Liver (tissue), 9 donors: ENCODE data around the gene OR2T4. TPM values are rescaled to one million over a fixed set of nuclear protein-coding genes. Genes with fewer than 3 reads are reported as not detected.

Experiments used
- DNase-seq: peaks from one replicate; pipeline ENCODE4 v3.0.0-alpha.2; 2017; ENCODE audit warnings: low spot score
- H3K27ac ChIP-seq, 2 donors: one replicate each; pipeline ENCODE4 v1.7.0; 2013; ENCODE audit warnings: inconsistent platforms in 2 of 2, low read length in 2 of 2, control low read depth in 1 of 2, low read depth in 1 of 2, mild to moderate bottlenecking in 1 of 2
- H3K27me3 ChIP-seq, 4 donors: one replicate each; pipeline versions ENCODE4 v1.6.1 to v1.7.0; 2013; ENCODE audit warnings: low read length in 3 of 4, inconsistent platforms in 1 of 4, mild to moderate bottlenecking in 1 of 4, moderate library complexity in 1 of 4; ENCODE audit not compliant: control insufficient read depth in 4 of 4, insufficient read depth in 4 of 4
- H3K36me3 ChIP-seq, 4 donors: one replicate each; pipeline versions ENCODE4 v1.6.1 to v1.7.0; 2013; ENCODE audit warnings: low read length in 3 of 4, mild to moderate bottlenecking in 3 of 4, low read depth in 1 of 4, moderate library complexity in 1 of 4; ENCODE audit not compliant: control insufficient read depth in 4 of 4, insufficient read depth in 3 of 4
- H3K4me1 ChIP-seq, 4 donors: one replicate each; pipeline versions ENCODE4 v1.6.1 to v1.7.0; 2013; ENCODE audit warnings: low read length in 3 of 4, mild to moderate bottlenecking in 3 of 4, moderate library complexity in 1 of 4; ENCODE audit not compliant: control insufficient read depth in 4 of 4, insufficient read depth in 4 of 4
- H3K4me3 ChIP-seq, 3 donors: one replicate each; pipeline versions ENCODE4 v1.6.1 to v1.7.0; 2013; ENCODE audit warnings: low read length in 3 of 3, control low read depth in 1 of 3, low read depth in 1 of 3, mild to moderate bottlenecking in 1 of 3
- H3K9ac ChIP-seq, 2 donors: one replicate each; pipeline ENCODE4 v1.7.0; 2013; ENCODE audit warnings: low read length in 2 of 2, mild to moderate bottlenecking in 2 of 2, moderate library complexity in 2 of 2, control low read depth in 1 of 2, low read depth in 1 of 2
- H3K9me3 ChIP-seq, 4 donors: one replicate each; pipeline versions ENCODE4 v1.6.1 to v1.7.0; 2013; ENCODE audit warnings: low read length in 3 of 4; ENCODE audit not compliant: control insufficient read depth in 4 of 4
- CTCF ChIP-seq: fragments of 150-350 bp; IDR thresholded peaks from 2 replicates; pipeline ENCODE4 v1.5.1; 2017; ENCODE audit warnings: improper control_type of control experiment, low read depth, low read length; ENCODE audit not compliant: missing input control
- EGR1 ChIP-seq, 2 donors: IDR thresholded peaks; 2 replicates each; pipeline ENCODE4 v1.6.1; 2016 to 2018; ENCODE audit warnings: antibody characterized with exemption in 2 of 2, low read depth in 2 of 2
- FOXA1 ChIP-seq: IDR thresholded peaks from 2 replicates; pipeline ENCODE4 v1.6.1; 2016; ENCODE audit warnings: antibody characterized with exemption
- GABPA ChIP-seq, 2 donors: IDR thresholded peaks in 1 of 2; conservative IDR thresholded peaks in 1 of 2; 2 replicates each; pipeline ENCODE4 v1.6.1; 2016; ENCODE audit warnings: antibody characterized with exemption in 2 of 2, mild to moderate bottlenecking in 1 of 2, moderate library complexity in 1 of 2
- HNF4A ChIP-seq, 2 donors: conservative IDR thresholded peaks; 2 replicates each; pipeline ENCODE4 v1.6.1; 2016; ENCODE audit warnings: antibody characterized with exemption in 2 of 2, mild to moderate bottlenecking in 2 of 2
- JUND ChIP-seq, 2 donors: IDR thresholded peaks; 2 replicates each; pipeline ENCODE4 v1.6.1; 2016; ENCODE audit warnings: antibody characterized with exemption in 2 of 2
- MAX ChIP-seq: IDR thresholded peaks from 2 replicates; pipeline ENCODE4 v1.6.1; 2016; ENCODE audit warnings: antibody characterized with exemption
- NR2F2 ChIP-seq: IDR thresholded peaks from 2 replicates; pipeline ENCODE4 v1.6.1; 2016; ENCODE audit warnings: antibody characterized with exemption
- RXRA ChIP-seq, 2 donors: IDR thresholded peaks; 2 replicates each; pipeline ENCODE4 v1.6.1; 2017 to 2018; ENCODE audit warnings: antibody characterized with exemption in 2 of 2, mild to moderate bottlenecking in 1 of 2
- SP1 ChIP-seq: IDR thresholded peaks from 2 replicates; pipeline ENCODE4 v1.6.1; 2018; ENCODE audit warnings: antibody characterized with exemption, mild to moderate bottlenecking
- YY1 ChIP-seq: IDR thresholded peaks from 2 replicates; pipeline ENCODE4 v1.6.1; 2016; ENCODE audit warnings: antibody characterized with exemption, mild to moderate bottlenecking
- ZBTB33 ChIP-seq: IDR thresholded peaks from 2 replicates; pipeline ENCODE4 v1.6.1; 2016; ENCODE audit warnings: antibody characterized with exemption
- WGBS: extraction: QIAGEN DNeasy Blood & Tissue Kit; methylation state at CpG from one replicate; pipeline ENCODE4 v1.1.7; 2013; 5-methylcytosine and 5-hydroxymethylcytosine counted together
- polyA plus RNA-seq, 2 donors: library from polyadenylated mRNA; stranded (reverse) in 1 of 2; unstranded in 1 of 2; fragments of 200-250 nt in 1 of 2; fragments of >200 nt in 1 of 2; fragmentation: Nextera tagmentation in 1 of 2; extraction: Ambion mirVana in 1 of 2; gene quantifications; one replicate each; pipeline versions ENCODE4 v1.2.1 to v1.2.3, GENCODE V29; 2013 to 2015
- total RNA-seq, 2 donors: library from RNA; depleted of rRNA; stranded (reverse); fragments of >200 nt; gene quantifications; one replicate each; pipeline ENCODE4 v1.2.3, GENCODE V29; 2014
- donor health status: healthy.
- donor health status: healthy.
- donor health status: healthy.
- donor health status: healthy.
- donor health status: healthy.

OR2T4 gene
- total and polyA plus RNA-seq, 4 donors: not detected

DNA sequence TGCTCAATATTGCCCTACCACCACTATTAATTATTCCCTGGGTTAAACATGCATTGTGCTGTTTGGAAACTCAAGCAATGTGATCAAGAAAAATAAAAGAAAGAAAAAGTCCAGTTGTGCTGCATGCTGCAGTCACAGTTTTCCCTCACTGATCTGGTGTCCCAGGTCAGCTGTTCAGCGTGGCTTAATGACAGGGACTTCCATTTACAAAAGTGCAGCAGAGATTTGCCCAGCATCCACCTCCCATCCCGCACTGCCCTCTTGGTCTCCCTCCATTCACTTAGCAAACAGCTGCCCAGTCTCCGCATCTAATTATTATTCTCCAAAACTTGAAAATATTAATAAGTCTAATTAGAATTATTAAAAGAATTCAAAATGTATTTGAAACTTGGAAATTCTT is 2.0 kb upstream of the OR2T4 start:
- Histone ChIP-seq H3K4me3 (no peak overlapping the region), H3K9me3 (no peaks in the 10 kb centered on the region), H3K27me3 (peaks cover 0 to 2% (median 0%) of the 10 kb centered on the region in 4 donors), H3K4me1 (no peaks in the 10 kb centered on the region), H3K9ac (no peak overlapping the region), H3K27ac (no peak overlapping the region), H3K36me3 (no peaks in the 10 kb centered on the region)
- TF ChIP-seq ZBTB33 (no peak), MAX (no peak), NR2F2 (no peak)
- 58% methylated on average over 3 of the region's 3 CpGs for WGBS
- no peak for DNase-seq

GRCh38 chr1:248366609-248367008 is 5.1 kb downstream of the OR2T4 start:
- H3K27ac ChIP-seq: no peak overlapping the region
- no peaks in the 10 kb centered on the region for H3K27me3 ChIP-seq
- H3K4me3 ChIP-seq: no peak overlapping the region
- H3K36me3 ChIP-seq: no peaks in the 10 kb centered on the region
- no peak for TF ChIP-seq RXRA (IDR thresholded peaks at IDR 0.05)
- no peak for TF ChIP-seq CTCF
- TF ChIP-seq MAX: no peak
- no peak for TF ChIP-seq JUND (IDR thresholded peaks at IDR 0.05)
- TF ChIP-seq EGR1 (IDR thresholded peaks at IDR 0.05; ENCODE audit: low read depth in 2 of 2): no peak
- TF ChIP-seq NR2F2: no peak
- no peak for TF ChIP-seq SP1
- TF ChIP-seq ZBTB33: no peak
- TF ChIP-seq GABPA (IDR thresholded peaks at IDR 0.05 in 1 of 2, conservative IDR thresholded peaks at IDR 0.05 in 1 of 2): no peak
- no peak for TF ChIP-seq FOXA1
- no peak for TF ChIP-seq YY1
- H3K9me3 ChIP-seq: no peaks in the 10 kb centered on the region
- no peak overlapping the region for H3K9ac ChIP-seq
- no peak for DNase-seq
- H3K4me1 ChIP-seq: no peaks in the 10 kb centered on the region

DNA sequence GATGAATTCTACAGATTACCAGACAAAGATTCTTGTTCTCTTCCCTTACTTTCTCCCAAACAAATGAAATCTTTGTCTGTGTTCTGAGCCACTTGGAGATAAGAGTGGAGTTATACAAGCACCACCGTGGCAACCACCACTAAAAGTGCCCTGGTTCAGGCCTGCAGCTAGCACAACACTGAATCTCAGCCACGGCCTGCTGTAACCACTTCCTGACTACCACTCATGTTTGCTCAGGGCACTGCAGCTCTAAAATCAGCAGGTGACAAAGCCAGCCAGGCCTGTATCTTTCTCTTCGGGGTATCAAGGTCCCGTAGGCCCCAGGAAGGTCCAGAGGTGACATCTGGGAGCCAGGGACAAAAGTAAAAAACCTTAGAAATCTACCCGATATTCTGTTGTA is 10.9 kb downstream of the OR2T4 start:
- H3K27me3 ChIP-seq: no peaks in the 10 kb centered on the region
- no peak overlapping the region for H3K27ac ChIP-seq
- WGBS: 70% methylated on average over 5 of the region's 5 CpGs
- no peak overlapping the region for H3K4me3 ChIP-seq
- H3K4me1 ChIP-seq: no peaks in the 10 kb centered on the region
- H3K9me3 ChIP-seq: no peaks in the 10 kb centered on the region
- no peaks in the 10 kb centered on the region for H3K36me3 ChIP-seq
- TF ChIP-seq MAX (no peak), HNF4A (conservative IDR thresholded peaks at IDR 0.05) (no peak), SP1 (no peak), EGR1 (IDR thresholded peaks at IDR 0.05; ENCODE audit: low read depth in 2 of 2) (no peak)
- H3K9ac ChIP-seq: no peak overlapping the region
- no peak for DNase-seq
